Measurements from ENCODE around the gene SLC25A31. TPM values are rescaled to one million over a fixed set of nuclear protein-coding genes. Genes with fewer than 3 reads are reported as not detected.

The SLC25A31 gene
- total and polyA plus RNA-seq, 2 of the 13 experiments (the other 11 are each of a cell fraction or from before 2014, with no cell fraction given): 0.04 TPM; not detected in 1

DNA sequence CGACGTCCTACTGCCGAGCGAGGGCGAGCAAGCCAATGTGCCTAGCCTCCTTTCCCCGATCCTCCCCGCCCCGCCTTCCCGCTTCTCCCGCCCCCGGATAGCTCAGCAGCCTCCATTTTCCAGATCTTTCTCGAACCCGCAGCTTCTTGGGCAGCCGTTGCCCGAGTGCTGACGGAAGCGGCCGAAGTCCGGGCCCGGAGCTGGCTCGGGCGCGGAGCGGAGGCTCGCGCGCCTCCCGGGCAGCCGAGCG, 51.8 kb downstream of the SLC25A31 start (continued):
- no peak for TF ChIP-seq ZBTB40 (IDR thresholded peaks at IDR 0.05)
- TF ChIP-seq ZBTB40 (CRISPR knock-in tag; IDR thresholded peaks at IDR 0.05): no peak
- TF ChIP-seq HOXD1 (CRISPR knock-in tag; IDR thresholded peaks at IDR 0.05): no peak
- TF ChIP-seq CHCHD3 (CRISPR knock-in tag; IDR thresholded peaks at IDR 0.05): no peak
- TF ChIP-seq ZNF616 (CRISPR knock-in tag; IDR thresholded peaks at IDR 0.05; ENCODE audit: low read depth): no peak
- TF ChIP-seq ATF1 (CRISPR knock-in tag; IDR thresholded peaks at IDR 0.05): no peak
- no peak for TF ChIP-seq CCDC6 (CRISPR knock-in tag; IDR thresholded peaks at IDR 0.05)
- no peak for TF ChIP-seq ZNF816 (CRISPR knock-in tag; IDR thresholded peaks at IDR 0.05; ENCODE audit: borderline replicate concordance)
- TF ChIP-seq ZNF501 (CRISPR knock-in tag; IDR thresholded peaks at IDR 0.05): no peak; the same call in 1 of the 2 replicates
- TF ChIP-seq ZNF205 (CRISPR knock-in tag; IDR thresholded peaks at IDR 0.05): no peak
- TF ChIP-seq ZNF780A (CRISPR knock-in tag; IDR thresholded peaks at IDR 0.05): no peak
- TF ChIP-seq NFKBIZ (CRISPR knock-in tag; IDR thresholded peaks at IDR 0.05): no peak
- no peak for TF ChIP-seq NFYC (CRISPR knock-in tag; IDR thresholded peaks at IDR 0.05)
- no peak for TF ChIP-seq ZNF768 (CRISPR knock-in tag; IDR thresholded peaks at IDR 0.05)
- TF ChIP-seq PAX8 (CRISPR knock-in tag; IDR thresholded peaks at IDR 0.05; ENCODE audit: borderline replicate concordance): no peak
- no peak for TF ChIP-seq CSRNP1 (CRISPR knock-in tag; IDR thresholded peaks at IDR 0.05)
- no peak for TF ChIP-seq PCBP2 (optimal IDR thresholded peaks at IDR 0.05; ENCODE audit: low read depth, low read length, poor library complexity, severe bottlenecking)
- no peak for TF ChIP-seq ZNF713 (CRISPR knock-in tag; IDR thresholded peaks at IDR 0.05)
- TF ChIP-seq IKZF5 (CRISPR knock-in tag; IDR thresholded peaks at IDR 0.05): no peak
- TF ChIP-seq MIER3 (CRISPR knock-in tag; IDR thresholded peaks at IDR 0.05; ENCODE audit: borderline replicate concordance): no peak
- TF ChIP-seq PAWR (CRISPR knock-in tag; IDR thresholded peaks at IDR 0.05; ENCODE audit: borderline replicate concordance): no peak
- TF ChIP-seq ZNF224 (CRISPR knock-in tag; IDR thresholded peaks at IDR 0.05): no peak

Data from HepG2 (cell line).